ENCODE results near the gene FGF1. TPM values are rescaled to one million over a fixed set of nuclear protein-coding genes. Genes with fewer than 3 reads are reported as not detected.

The FGF1 gene
- total RNA-seq, 1 donor from 2014 or later = 0.07 TPM

DNA sequence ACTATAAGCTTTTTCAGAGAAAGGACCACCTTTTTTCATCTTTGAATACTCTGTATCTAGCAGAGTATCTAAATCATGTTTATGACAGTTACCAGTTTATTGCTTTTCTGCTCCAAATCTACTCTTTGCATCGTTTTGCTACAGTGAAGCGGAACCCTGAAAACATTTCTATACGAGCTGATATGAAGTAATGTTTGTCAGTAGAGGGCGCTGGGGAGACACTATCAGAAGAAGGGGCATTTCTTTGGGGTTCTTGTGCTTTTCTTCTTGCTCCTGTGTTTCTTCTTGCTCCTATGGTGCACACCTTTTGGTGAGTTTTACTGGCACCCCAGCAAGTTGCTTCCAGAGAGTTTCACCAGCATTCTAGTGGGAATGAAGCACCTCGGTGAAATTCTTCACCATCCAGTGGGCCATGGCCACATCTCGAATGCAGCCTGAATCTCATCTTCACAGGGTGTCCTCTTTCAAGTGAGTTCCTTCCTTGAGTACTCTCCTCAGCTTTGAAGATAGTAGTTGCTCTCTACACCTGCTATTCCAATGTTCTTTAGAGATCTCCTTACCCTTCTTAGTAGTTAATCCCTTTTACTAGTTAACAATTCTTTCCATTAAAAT, 98.4 kb downstream of the FGF1 start:
- H3K4me3 Mint-ChIP-seq = no peak overlapping the region
- TF ChIP-seq, protein P1, sequence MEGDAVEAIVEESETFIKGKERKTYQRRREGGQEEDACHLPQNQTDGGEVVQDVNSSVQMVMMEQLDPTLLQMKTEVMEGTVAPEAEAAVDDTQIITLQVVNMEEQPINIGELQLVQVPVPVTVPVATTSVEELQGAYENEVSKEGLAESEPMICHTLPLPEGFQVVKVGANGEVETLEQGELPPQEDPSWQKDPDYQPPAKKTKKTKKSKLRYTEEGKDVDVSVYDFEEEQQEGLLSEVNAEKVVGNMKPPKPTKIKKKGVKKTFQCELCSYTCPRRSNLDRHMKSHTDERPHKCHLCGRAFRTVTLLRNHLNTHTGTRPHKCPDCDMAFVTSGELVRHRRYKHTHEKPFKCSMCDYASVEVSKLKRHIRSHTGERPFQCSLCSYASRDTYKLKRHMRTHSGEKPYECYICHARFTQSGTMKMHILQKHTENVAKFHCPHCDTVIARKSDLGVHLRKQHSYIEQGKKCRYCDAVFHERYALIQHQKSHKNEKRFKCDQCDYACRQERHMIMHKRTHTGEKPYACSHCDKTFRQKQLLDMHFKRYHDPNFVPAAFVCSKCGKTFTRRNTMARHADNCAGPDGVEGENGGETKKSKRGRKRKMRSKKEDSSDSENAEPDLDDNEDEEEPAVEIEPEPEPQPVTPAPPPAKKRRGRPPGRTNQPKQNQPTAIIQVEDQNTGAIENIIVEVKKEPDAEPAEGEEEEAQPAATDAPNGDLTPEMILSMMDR (IDR thresholded peaks at IDR 0.05; ENCODE audit: unreplicated experiment) = no peak
- H3K4me1 Mint-ChIP-seq = peaks cover 4% of the 10 kb centered on the region
- H3K9me3 Mint-ChIP-seq = no peaks in the 10 kb centered on the region
- H3K27ac Mint-ChIP-seq = no peak overlapping the region
- H3K27me3 Mint-ChIP-seq (ENCODE audit: low read depth) = no peaks in the 10 kb centered on the region
- H3K36me3 Mint-ChIP-seq = no peaks in the 10 kb centered on the region
- no peak for DNase-seq (ENCODE audit: low spot score in 2 of 2, unreplicated experiment in 2 of 2)

DNA sequence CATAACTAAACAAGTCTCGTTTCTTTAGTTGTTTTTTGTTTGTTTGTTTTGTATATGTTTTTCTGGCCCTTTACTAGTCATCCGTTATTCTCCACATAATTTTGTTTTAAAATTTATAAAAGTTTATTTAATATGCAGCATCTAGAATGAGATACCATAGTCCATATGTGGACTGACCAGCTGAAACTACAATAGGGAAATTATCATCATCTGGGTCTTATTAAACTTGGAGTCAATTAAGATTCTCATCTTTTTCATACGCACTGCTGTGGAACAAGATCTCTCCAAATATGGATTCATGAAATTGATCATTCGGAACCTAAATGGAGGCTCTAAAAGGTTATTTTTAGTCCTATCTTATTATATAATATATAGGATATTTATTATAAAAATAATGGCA, 99.3 kb downstream of the FGF1 start:
- Mint-ChIP-seq H3K27ac (no peak overlapping the region), H3K27me3 (ENCODE audit: low read depth) (no peaks in the 10 kb centered on the region), H3K4me3 (no peak overlapping the region), H3K36me3 (no peaks in the 10 kb centered on the region), H3K4me1 (peaks cover 4% of the 10 kb centered on the region), H3K9me3 (no peaks in the 10 kb centered on the region)
- TF ChIP-seq, protein P1 (IDR thresholded peaks at IDR 0.05; ENCODE audit: unreplicated experiment) = no peak
- DNase-seq (ENCODE audit: low spot score in 2 of 2, unreplicated experiment in 2 of 2) = no peak

DNA sequence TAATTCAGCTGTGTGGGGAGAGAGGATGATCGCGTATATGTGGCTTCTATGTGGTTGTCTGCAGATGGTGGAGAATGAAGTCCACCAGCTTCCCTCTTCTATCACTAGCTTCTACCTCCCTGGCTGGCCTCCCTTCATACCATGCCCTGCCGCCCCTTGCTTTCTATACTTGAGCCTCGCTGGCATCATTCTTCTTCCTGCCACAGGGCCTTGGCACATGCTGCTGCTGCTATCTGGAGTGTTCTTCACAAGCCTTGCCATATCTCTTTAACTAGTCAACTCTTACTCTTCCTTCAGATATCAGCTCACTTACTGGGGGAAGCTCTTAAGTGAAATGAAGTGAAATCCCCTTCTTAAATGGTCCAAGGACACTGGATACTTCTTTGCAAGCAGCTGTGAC, 100.4 kb downstream of the FGF1 start:
- no peaks in the 10 kb centered on the region for H3K36me3 Mint-ChIP-seq

DNA sequence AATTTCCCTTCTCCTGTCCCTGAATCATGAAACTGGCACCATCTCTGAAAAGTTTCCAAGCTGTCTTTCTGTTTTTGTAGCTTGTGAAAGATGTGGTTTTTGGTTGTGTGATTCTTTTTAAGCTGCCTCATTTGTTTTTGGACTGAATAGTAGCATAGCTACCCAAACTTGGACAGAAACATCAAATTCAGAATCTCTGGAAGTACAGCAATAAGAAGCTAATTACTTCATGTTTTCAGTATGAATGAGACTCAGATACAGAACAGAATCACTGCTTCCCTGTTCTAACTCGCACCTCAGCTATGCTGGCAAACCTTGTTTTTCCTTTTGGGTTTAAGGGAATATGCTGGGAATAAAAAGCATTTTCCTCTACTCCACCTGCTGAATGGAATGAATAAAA, 101.0 kb downstream of the FGF1 start:
- no peaks in the 10 kb centered on the region for H3K36me3 Mint-ChIP-seq
- H3K27ac Mint-ChIP-seq = no peak overlapping the region
- no peaks in the 10 kb centered on the region for H3K4me1 Mint-ChIP-seq
- no peaks in the 10 kb centered on the region for H3K27me3 Mint-ChIP-seq (ENCODE audit: low read depth)
- H3K9me3 Mint-ChIP-seq = peaks cover 4% of the 10 kb centered on the region
- TF ChIP-seq, protein P1 (IDR thresholded peaks at IDR 0.05; ENCODE audit: unreplicated experiment) = no peak
- no peak overlapping the region for H3K4me3 Mint-ChIP-seq
- DNase-seq (ENCODE audit: low spot score in 2 of 2, unreplicated experiment in 2 of 2) = no peak

More for the DNA sequence above, 100.4 kb downstream of the FGF1 start:
- H3K27ac Mint-ChIP-seq = no peak overlapping the region
- TF ChIP-seq, protein P1 (IDR thresholded peaks at IDR 0.05; ENCODE audit: unreplicated experiment) = no peak
- no peaks in the 10 kb centered on the region for H3K27me3 Mint-ChIP-seq (ENCODE audit: low read depth)
- peaks cover 2% of the 10 kb centered on the region for H3K4me1 Mint-ChIP-seq
- DNase-seq (ENCODE audit: low spot score in 2 of 2, unreplicated experiment in 2 of 2) = no peak
- H3K9me3 Mint-ChIP-seq = no peaks in the 10 kb centered on the region
- no peak overlapping the region for H3K4me3 Mint-ChIP-seq

DNA sequence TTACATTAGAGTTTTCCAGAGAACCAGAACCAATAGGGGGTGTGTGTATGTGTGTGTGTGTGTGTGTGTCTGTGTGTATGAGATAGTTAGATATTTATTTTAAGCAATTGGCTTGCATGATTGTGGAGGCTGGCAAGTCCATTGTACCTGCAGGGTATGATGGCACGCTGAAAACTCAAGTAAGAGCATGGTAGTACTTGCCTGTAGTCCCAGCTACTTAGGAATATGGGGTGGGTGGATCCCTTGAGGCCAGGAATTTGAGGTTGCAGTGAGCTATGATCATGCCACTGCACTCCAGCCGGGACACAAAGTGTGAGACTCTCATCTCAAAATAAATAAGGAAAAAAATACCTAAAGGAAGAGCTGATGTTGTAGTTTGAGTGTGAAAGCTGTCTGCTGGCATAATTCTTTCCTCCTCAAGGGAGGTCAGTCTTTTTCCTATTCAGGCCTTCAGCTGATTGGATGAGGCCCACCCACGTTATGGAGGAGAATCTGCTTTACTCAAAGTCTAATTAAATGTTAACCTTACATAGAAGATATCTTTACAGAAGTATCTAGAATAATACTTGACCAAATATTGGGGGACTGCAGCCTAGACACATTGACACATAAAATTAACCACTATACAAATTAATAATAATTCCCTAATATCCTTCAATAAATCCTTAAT, 107.6 kb downstream of the FGF1 start:
- peaks cover 26% of the 10 kb centered on the region for H3K9me3 Mint-ChIP-seq
- TF ChIP-seq, protein P1 (IDR thresholded peaks at IDR 0.05; ENCODE audit: unreplicated experiment) = no peak
- H3K4me3 Mint-ChIP-seq = no peak overlapping the region
- H3K36me3 Mint-ChIP-seq = peaks cover 8% of the 10 kb centered on the region
- no peaks in the 10 kb centered on the region for H3K27me3 Mint-ChIP-seq (ENCODE audit: low read depth)
- DNase-seq (ENCODE audit: low spot score in 2 of 2, unreplicated experiment in 2 of 2) = no peak
- no peak overlapping the region for H3K27ac Mint-ChIP-seq
- H3K4me1 Mint-ChIP-seq = peaks cover 6% of the 10 kb centered on the region

Data from mesothelial cell of epicardium (in vitro differentiated cells).